ENCODE results near the gene BPIFB2. TPM values are rescaled to one million over a fixed set of nuclear protein-coding genes. Genes with fewer than 3 reads are reported as not detected.

BPIFB2 gene
- total RNA-seq, 1 donor from 2014 or later = not detected

GRCh38 chr20:33027769-33028751 lies 20.6 kb downstream of the BPIFB2 start:
- Mint-ChIP-seq H3K27ac (ENCODE audit: unreplicated experiment) (no peak overlapping the region), H3K27me3 (ENCODE audit: low read depth) (peaks cover 8% of the 10 kb centered on the region), H3K9me3 (no peaks in the 10 kb centered on the region), H3K36me3 (ENCODE audit: low read depth) (no peaks in the 10 kb centered on the region), H3K4me1 (no peaks in the 10 kb centered on the region), H3K4me3 (no peak overlapping the region)
- DNase-seq (ENCODE audit: low read depth, low spot score) = no peak
- TF ChIP-seq, protein P1, sequence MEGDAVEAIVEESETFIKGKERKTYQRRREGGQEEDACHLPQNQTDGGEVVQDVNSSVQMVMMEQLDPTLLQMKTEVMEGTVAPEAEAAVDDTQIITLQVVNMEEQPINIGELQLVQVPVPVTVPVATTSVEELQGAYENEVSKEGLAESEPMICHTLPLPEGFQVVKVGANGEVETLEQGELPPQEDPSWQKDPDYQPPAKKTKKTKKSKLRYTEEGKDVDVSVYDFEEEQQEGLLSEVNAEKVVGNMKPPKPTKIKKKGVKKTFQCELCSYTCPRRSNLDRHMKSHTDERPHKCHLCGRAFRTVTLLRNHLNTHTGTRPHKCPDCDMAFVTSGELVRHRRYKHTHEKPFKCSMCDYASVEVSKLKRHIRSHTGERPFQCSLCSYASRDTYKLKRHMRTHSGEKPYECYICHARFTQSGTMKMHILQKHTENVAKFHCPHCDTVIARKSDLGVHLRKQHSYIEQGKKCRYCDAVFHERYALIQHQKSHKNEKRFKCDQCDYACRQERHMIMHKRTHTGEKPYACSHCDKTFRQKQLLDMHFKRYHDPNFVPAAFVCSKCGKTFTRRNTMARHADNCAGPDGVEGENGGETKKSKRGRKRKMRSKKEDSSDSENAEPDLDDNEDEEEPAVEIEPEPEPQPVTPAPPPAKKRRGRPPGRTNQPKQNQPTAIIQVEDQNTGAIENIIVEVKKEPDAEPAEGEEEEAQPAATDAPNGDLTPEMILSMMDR (conservative IDR thresholded peaks at IDR 0.05) = no peak

GRCh38 chr20:33028875-33029274 lies 21.4 kb downstream of the BPIFB2 start:
- TF ChIP-seq, protein P1 (conservative IDR thresholded peaks at IDR 0.05) = no peak
- no peaks in the 10 kb centered on the region for H3K9me3 Mint-ChIP-seq
- H3K36me3 Mint-ChIP-seq (ENCODE audit: low read depth) = no peaks in the 10 kb centered on the region
- no peaks in the 10 kb centered on the region for H3K4me1 Mint-ChIP-seq
- no peak overlapping the region for H3K4me3 Mint-ChIP-seq
- peaks cover 8% of the 10 kb centered on the region for H3K27me3 Mint-ChIP-seq (ENCODE audit: low read depth)
- no peak for DNase-seq (ENCODE audit: low read depth, low spot score)
- no peak overlapping the region for H3K27ac Mint-ChIP-seq (ENCODE audit: unreplicated experiment)

DNA sequence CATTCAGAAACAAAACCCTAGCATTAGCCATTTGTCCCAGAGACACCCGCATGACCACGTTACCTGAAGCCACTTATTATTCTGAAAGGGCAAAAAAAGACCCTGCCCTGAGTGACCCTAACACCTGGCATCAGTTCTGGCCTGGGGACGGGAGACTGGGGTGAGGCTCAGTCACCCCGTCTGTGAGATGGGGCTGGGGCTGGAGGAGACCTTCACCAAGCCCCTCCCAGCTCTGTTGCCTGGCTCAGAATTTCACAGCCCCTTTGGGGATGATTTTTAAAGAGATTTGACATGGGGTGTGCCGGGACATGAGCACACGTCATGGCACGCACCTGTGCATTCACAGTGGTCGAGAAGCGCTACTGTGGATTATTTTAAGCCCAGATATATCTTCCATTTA lies 22.6 kb downstream of the BPIFB2 start:
- Mint-ChIP-seq H3K27ac (ENCODE audit: unreplicated experiment) (no peak overlapping the region), H3K36me3 (ENCODE audit: low read depth) (no peaks in the 10 kb centered on the region), H3K27me3 (ENCODE audit: low read depth) (peaks cover 8% of the 10 kb centered on the region), H3K4me1 (no peaks in the 10 kb centered on the region), H3K9me3 (no peaks in the 10 kb centered on the region), H3K4me3 (no peak overlapping the region)
- no peak for DNase-seq (ENCODE audit: low read depth, low spot score)
- TF ChIP-seq, protein P1 (conservative IDR thresholded peaks at IDR 0.05) = no peak

DNA sequence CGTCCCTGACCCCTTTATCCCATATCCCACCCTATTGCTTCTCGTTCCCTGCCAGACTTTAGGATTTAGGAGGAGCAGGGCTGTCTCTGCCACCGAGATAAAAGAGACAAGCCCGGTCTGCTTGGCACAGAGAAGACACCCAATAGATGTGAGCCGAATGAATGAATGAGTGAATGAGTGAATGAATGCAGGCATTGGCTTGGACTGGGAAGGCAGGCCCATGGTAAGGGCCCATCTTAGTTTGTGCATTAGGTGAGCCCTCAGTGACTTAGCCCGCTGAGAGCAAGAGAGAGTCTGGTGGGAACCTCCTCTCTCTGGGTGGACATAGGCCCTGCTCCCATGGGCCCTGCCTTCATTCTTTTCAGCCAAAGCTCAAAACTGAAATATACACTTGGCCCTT lies 23.1 kb downstream of the BPIFB2 start:
- Mint-ChIP-seq H3K4me3 (no peak overlapping the region), H3K27me3 (ENCODE audit: low read depth) (peaks cover 8% of the 10 kb centered on the region), H3K4me1 (no peaks in the 10 kb centered on the region), H3K36me3 (ENCODE audit: low read depth) (no peaks in the 10 kb centered on the region), H3K9me3 (no peaks in the 10 kb centered on the region), H3K27ac (ENCODE audit: unreplicated experiment) (no peak overlapping the region)
- no peak for DNase-seq (ENCODE audit: low read depth, low spot score)
- TF ChIP-seq, protein P1 (conservative IDR thresholded peaks at IDR 0.05) = no peak

DNA sequence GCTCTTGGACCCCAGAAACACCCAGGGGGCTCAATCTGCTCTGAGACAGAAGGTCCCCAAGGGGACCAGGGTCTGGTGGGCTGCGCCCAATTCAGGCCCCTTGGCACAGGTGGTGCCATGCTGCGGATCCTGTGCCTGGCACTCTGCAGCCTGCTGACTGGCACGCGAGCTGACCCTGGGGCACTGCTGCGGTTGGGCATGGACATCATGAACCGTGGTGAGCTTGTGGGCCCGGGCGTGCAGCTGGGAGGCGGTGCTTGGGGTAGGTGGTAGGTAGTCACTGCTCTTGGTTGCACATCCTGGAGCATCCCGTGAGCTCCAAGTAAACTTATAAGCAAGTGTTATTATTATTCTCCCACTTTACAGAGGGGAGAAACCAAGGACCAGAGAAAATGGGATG lies 24.0 kb downstream of the BPIFB2 start, which contains the start of gene BPIFB6:
TSS of gene BPIFB6 (plus strand) at position 118 of the 400 bp plus-strand sequence. CDS start at position 118, 0 bp downstream.
- TF ChIP-seq, protein P1 (conservative IDR thresholded peaks at IDR 0.05) = no peak
- DNase-seq (ENCODE audit: low read depth, low spot score) = no peak
- H3K36me3 Mint-ChIP-seq (ENCODE audit: low read depth) = no peaks in the 10 kb centered on the region
- H3K27ac Mint-ChIP-seq (ENCODE audit: unreplicated experiment) = no peak within 1 kb of the TSS
- H3K4me3 Mint-ChIP-seq = no peak within 1 kb of the TSS
- H3K27me3 Mint-ChIP-seq (ENCODE audit: low read depth) = peaks cover 8% of the 10 kb centered on the region
- H3K4me1 Mint-ChIP-seq = no peaks in the 10 kb centered on the region
- no peaks in the 10 kb centered on the region for H3K9me3 Mint-ChIP-seq

All from neural crest cell (in vitro differentiated cells).